Cardiac fibroblast (primary cell): ENCODE results near the gene DNAJB13.
A peak's percentile ranks its signal among the peaks of the same experiment; 100 is the strongest.
"Not testable (repeated sequence)": the region's sequence is repeated elsewhere in the genome, so short reads cannot be mapped to it uniquely, and the experiment has no call there.

Experiments used
- DNase-seq, 2 donors: peaks; one replicate each; pipeline versions ENCODE4 v3.0.0 to v3.0.0-alpha.2; 2010; ENCODE audit warnings: low read depth in 2 of 2
- H3K4me3 ChIP-seq, 2 donors: replicated peaks in 1 of 2; 1 replicate in 1 of 2; 2 replicates in 1 of 2; pipeline ENCODE4 v1.5.1; 2011; ENCODE audit warnings: low read depth in 2 of 2, low read length in 2 of 2, mild to moderate bottlenecking in 2 of 2, moderate library complexity in 1 of 2
- CTCF ChIP-seq: IDR thresholded peaks from one replicate; pipeline ENCODE4 v1.5.1; 2011; ENCODE audit warnings: low read depth, mild to moderate bottlenecking, low read length, inconsistent platforms

The DNAJB13 gene

GRCh38 chr11:73982595-73982989 is 31.8 kb downstream of the DNAJB13 start, which contains the start of gene UCP2:
UCP2 (minus strand) TSS chr11:73982843; CDS start chr11:73978378, 4,465 bp downstream.
- H3K4me3 ChIP-seq = peak within 1 kb of the TSS; percentile 57 to 61
- TF ChIP-seq CTCF = no peak
- DNase-seq = peak in 1 of 2 donors; percentile 64

DNA sequence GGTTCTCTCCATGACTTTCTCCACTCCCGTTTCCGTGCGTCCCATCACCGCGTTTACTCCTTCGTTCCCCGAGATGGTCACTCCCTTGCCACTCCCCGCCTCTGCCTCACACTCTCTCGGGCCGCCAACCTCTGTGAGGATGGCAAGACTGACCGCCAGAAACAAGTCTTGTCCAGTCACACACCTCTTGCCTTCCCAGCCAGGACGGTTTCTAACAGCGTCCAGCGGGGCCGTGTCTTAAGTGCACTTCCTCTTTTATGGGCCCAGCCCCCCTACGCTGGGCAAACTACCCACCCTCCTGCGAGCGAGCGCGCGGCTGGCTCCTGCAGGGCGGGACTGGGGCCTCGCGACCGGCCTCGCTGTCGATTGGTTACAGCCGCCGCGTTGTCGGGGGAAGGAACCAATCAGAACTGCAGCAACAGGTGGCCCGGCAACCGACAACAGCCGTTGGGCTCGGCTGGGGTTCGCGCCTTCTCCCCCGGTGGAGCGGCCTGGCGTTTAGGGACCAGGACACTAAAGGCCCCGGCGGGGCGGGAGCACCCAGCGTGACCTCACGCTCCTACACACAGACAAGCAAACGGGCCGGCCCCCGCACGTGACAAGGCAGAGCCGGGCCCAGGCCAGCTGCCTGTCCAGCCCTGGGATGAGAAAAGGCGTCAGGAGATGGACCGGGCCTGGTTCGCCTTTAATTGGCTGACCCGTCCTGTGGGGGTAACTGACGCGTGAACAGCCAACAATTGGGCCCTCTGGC is 32.3 kb downstream of the DNAJB13 start:
- DNase-seq = peak; percentile 80 to 83
- peak overlapping the region; percentile 57 to 61 for H3K4me3 ChIP-seq
- TF ChIP-seq CTCF = no peak

DNA sequence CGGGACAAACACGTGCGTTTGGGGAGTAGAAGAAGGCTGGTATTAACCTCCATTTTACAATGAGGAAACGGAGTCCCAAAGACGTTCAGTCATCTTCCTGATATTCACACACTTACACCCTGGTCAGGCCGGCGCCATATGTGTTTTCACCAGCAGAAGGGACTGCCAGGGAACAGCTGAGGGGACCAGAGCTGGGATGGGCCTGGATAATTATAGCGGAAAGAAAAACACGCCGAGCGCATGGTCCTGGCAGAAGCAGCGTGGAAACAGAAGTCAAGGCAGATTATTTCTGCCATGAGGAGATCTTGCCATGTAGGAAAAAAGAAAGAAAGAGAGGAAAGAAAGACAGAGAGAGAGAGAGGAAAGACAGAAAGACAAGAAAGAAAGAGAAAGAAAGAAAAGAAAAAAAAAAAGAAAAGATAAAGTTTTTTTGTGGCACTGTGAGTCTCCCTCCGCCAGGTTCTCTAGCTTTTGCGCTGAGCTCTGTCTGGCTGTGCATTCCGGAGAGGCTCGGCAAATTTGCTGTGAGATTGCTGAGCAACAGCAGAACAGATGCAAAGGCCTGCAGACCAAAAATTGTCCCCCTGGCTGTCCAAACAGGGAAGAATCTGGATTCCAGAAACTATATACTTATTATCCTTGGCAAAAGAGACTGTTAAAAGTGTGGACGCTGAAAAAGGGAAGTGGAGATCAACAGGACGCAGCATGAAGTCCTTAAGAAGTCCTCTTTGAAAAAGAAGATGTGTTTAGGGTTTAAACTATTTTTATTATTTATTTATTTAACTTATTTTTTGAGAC is 33.1 kb downstream of the DNAJB13 start:
- H3K4me3 ChIP-seq = peak overlapping the region in 1 of 2 donors; percentile 61
- no peak for DNase-seq

GRCh38 chr11:73985661-73986060 is 34.8 kb downstream of the DNAJB13 start:
- H3K4me3 ChIP-seq, DNase-seq: not testable (repeated sequence)

More for the DNA sequence above, 33.1 kb downstream of the DNAJB13 start:
- no peak for TF ChIP-seq CTCF

- TF ChIP-seq CTCF = no peak
- H3K4me3 ChIP-seq = no peak overlapping the region
- no peak for DNase-seq
Observed at GRCh38 chr11:73988227-73988626, 37.4 kb downstream of the DNAJB13 start.

DNA sequence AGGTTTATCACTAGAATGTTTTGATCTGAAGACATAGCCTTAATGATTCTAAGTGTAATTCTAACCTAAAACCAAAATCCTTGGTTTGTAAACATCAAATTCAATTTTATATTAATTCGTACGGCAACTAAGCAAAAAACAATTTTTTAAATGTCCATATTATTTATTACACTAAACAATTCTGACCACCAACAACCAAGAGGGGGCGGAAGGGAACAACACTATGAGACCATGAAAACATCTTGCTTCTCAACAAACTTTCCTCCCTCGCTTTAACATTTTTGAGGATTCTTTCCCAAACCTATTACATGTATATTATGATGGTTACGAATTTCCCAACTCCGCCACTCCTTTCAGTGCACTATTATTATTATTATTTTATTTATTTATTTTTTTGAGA is 38.3 kb downstream of the DNAJB13 start:
- H3K4me3 ChIP-seq = no peak overlapping the region
- TF ChIP-seq CTCF = no peak
- peak in 1 of 2 donors; percentile 25 for DNase-seq

- DNase-seq = no peak
- no peak for TF ChIP-seq CTCF
- no peak overlapping the region for H3K4me3 ChIP-seq
Observed at GRCh38 chr11:73990730-73991129, 39.9 kb downstream of the DNAJB13 start.
